GM12801 (cell line): ENCODE measurements around the gene TBCC.

Experiments used
- CTCF ChIP-seq: IDR thresholded peaks from one replicate; pipeline ENCODE4 v1.5.1; 2011; ENCODE audit warnings: control low read depth; ENCODE audit not compliant: insufficient read length; ENCODE audit errors: extremely low read depth

The TBCC gene

DNA sequence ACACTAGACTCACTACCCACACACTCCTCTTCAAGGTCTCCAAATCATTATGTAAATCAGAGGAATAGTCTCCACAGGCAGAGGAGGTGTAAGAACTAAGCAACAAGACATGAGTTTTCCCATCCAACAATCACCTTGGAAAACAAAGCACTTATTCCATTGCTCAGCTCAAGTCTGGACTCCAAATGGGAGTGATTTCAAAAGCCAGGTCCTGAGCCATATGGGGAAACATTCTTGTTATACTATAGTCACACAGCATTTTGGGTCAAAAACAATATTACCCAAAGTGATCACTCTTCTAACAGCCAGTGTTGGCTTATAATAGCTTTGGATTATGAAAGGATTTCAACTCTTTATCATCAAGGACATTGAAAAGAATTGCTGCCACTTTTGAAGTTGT is 19.9 kb downstream of the TBCC start:
- TF ChIP-seq CTCF, result no peak

DNA sequence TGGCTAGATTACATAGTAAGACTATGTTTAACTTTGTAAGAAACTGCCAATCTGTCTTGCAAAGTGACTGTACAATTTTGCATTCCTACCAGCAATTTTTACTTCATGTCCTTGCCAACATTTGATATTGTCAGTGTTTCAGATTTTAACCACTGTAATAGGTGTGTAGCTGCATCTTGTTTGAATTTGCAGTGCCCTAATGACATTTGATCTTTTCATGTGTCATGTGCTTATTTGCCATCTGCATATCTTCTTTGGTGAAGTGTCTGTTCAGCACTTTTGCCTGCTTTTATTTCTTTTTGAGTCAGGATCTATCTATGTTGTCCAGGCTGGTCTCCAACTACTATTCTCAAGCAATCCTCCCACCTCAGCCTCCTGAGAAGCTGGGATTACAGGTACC is 21.1 kb downstream of the TBCC start:
- TF ChIP-seq CTCF, result no peak

DNA sequence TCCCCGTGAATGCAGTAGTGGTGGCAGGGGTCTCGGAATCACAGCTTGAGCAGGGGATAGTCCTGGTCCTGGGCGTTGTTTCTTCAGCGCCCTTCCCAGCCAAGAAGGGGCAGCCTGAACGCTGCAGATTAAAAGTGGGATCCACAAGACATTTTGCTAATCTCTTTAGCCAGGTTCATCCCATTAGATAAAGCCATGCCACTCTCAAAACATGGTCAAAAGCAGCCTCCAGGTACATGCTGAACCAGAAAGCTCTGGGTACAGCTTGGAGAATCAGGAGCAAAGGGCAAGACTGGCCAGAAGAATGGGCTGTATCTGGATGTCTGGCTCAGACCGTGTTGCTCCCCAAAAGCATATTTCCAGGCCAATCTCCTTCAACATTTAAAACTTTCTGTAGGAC is 23.4 kb downstream of the TBCC start, which contains the start of gene PRPH2:
PRPH2 (minus strand) TSS at position 101 of the 400 bp plus-strand sequence. CDS start 263 bp downstream, outside the sequence.
- no peak for TF ChIP-seq CTCF

DNA sequence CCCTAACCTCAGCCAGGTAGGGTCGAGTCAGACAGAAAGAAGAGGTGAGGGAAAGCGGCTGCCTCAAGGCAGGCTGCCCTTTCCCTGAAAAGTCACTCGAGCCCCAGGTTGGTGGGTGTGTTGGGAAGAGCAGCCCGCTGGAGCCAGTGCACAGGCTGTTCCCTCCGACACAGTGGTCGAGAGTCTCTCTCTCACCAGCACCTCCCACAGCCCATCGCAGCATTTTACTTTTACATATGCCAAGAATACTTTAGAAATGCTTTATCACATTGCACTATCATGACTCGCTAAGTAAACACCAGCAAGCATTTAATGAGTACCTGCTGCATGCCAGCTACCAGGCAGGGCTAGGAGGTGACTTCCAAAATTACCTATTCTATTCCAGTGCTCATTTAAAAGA is 25.2 kb downstream of the TBCC start:
- TF ChIP-seq CTCF, result no peak

GRCh38 chr6:42715871-42716270 is 30.0 kb downstream of the TBCC start:
- no peak for TF ChIP-seq CTCF

- no peak for TF ChIP-seq CTCF
These were observed 31.7 kb downstream of the TBCC start for GRCh38 chr6:42714098-42714761.

DNA sequence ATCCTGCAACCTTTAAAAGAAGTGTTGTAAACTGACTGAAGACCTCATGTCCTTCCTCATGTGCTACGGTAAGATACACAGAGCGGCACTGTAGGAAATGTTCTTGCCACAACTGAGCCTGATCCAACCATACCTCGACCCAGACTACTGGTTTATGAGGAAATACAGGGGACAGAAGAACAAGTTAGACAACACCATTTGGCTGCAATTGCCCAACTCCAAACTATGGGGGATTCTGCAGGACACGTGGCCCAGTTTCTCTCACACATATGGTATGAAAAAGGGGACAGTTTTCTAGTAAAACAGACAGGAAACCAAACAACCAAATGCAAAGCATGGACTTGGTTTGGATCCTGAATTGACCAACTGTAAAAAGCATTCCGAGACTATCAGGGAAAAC is 34.0 kb downstream of the TBCC start:
- TF ChIP-seq CTCF, result no peak

DNA sequence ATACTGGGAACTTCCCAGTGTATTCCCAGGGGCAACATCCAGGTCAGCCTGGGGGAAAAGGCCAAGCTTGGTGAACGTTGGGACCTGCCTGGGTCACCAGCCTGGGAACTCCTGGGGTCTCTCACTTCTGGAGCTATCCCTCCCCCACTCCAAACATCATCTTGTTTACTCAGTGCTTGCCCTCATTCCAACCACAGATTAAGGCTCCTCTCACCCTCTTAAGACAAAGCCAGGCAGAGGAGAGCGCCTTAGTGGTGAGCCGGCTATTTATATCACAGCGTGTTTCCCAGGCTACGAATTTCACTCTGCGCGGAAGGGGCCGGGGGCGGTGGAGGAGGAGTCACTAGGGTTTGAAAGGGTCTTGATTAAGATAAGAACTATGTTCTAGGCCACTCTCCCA is 35.6 kb downstream of the TBCC start:
- no peak for TF ChIP-seq CTCF
